Measurements from ENCODE around the gene EPB41L3.

EPB41L3 gene

DNA sequence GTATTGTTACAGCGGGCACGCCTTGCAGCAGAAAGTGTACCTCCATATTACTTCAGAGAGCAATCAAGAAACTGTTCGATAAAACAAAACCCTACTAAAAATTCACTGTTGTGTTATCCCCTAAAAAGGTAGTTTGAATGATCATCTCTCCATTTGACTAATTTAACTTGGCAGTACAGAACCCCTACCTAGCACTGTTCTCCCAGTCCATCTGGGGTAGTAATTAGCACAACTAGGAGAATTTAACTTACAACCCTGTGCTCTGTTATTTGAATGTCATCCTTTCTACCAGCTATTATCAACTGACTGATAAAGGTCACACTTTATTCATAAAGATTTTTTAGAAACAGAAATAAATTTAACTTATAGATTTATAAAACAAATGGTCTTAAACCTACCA is 121.2 kb downstream of the EPB41L3 start:
- Histone ChIP-seq H3K27ac (ENCODE audit: low read length) (no peak overlapping the region), H3K36me3 (ENCODE audit: insufficient read depth, low read depth, low read length) (no peaks in the 10 kb centered on the region), H3K4me1 (ENCODE audit: insufficient read depth, low read length) (no peaks in the 10 kb centered on the region), H3K9ac (ENCODE audit: low read depth, low read length) (no peak overlapping the region), H3K27me3 (ENCODE audit: insufficient read depth, low read length) (no peaks in the 10 kb centered on the region), H3K9me3 (ENCODE audit: insufficient read depth, low read depth, low read length) (no peaks in the 10 kb centered on the region), H3K4me3 (ENCODE audit: low read length) (no peak overlapping the region)

GRCh38 chr18:5421981-5422380 is 121.8 kb downstream of the EPB41L3 start:
- H3K27me3 ChIP-seq (ENCODE audit: insufficient read depth, low read length), result no peaks in the 10 kb centered on the region
- H3K4me3 ChIP-seq (ENCODE audit: low read length), result no peak overlapping the region

DNA sequence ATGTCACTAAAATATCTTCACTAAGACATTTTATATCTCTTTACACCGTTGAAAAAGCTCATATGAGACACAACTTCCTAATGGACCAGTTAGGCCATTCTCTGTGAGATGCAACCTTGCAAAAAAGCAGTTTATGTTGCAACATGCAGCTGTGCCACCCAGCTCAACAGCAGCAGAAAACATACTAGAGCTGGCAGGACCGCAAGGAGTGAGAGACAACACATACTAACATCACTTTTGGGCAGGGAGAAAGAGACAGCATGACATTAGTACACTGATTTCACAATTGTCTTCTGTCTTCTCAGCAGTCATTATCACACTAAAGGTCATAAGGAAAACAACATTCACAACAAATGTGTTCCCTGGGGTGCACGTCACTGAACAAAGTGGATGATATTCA is 122.9 kb downstream of the EPB41L3 start:
- no peaks in the 10 kb centered on the region for H3K36me3 ChIP-seq (ENCODE audit: insufficient read depth, low read depth, low read length)
- H3K27ac ChIP-seq (ENCODE audit: low read length), result no peak overlapping the region
- no peaks in the 10 kb centered on the region for H3K9me3 ChIP-seq (ENCODE audit: insufficient read depth, low read depth, low read length)
- no peak overlapping the region for H3K9ac ChIP-seq (ENCODE audit: low read depth, low read length)
- no peaks in the 10 kb centered on the region for H3K27me3 ChIP-seq (ENCODE audit: insufficient read depth, low read length)
- peaks cover 1% of the 10 kb centered on the region; the same call in 1 of the 2 replicates for H3K4me1 ChIP-seq (ENCODE audit: insufficient read depth, low read length)
- H3K4me3 ChIP-seq (ENCODE audit: low read length), result no peak overlapping the region

More at GRCh38 chr18:5421981-5422380, 121.8 kb downstream of the EPB41L3 start:
- Histone ChIP-seq H3K36me3 (ENCODE audit: insufficient read depth, low read depth, low read length) (no peaks in the 10 kb centered on the region), H3K9ac (ENCODE audit: low read depth, low read length) (no peak overlapping the region), H3K27ac (ENCODE audit: low read length) (no peak overlapping the region), H3K9me3 (ENCODE audit: insufficient read depth, low read depth, low read length) (no peaks in the 10 kb centered on the region), H3K4me1 (ENCODE audit: insufficient read depth, low read length) (no peaks in the 10 kb centered on the region)

DNA sequence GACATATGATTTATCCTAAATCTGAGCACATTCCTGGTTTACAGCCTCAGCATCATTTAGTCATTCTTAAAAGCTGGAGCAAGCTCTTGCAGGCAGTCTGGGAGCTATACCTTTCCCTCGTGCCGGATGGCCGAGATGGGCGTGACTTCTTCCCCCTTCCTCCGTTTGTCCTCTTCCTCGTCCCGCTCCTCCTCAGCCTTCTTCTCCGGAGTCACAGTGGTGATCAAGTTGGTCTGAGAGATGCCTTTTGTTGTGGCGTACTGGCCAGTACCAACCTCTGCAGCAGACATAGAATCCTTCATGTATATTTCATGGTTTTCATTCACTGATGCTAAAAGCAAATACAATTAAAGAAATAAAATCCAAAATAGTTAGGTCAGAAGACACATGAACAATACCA is 124.2 kb downstream of the EPB41L3 start:
- H3K9me3 ChIP-seq (ENCODE audit: insufficient read depth, low read depth, low read length), result no peaks in the 10 kb centered on the region
- H3K27ac ChIP-seq (ENCODE audit: low read length), result no peak overlapping the region
- H3K4me1 ChIP-seq (ENCODE audit: insufficient read depth, low read length), result peaks cover 5% of the 10 kb centered on the region; the same call in 1 of the 2 replicates
- H3K4me3 ChIP-seq (ENCODE audit: low read length), result no peak overlapping the region
- no peaks in the 10 kb centered on the region for H3K27me3 ChIP-seq (ENCODE audit: insufficient read depth, low read length)
- H3K9ac ChIP-seq (ENCODE audit: low read depth, low read length), result no peak overlapping the region
- H3K36me3 ChIP-seq (ENCODE audit: insufficient read depth, low read depth, low read length), result no peaks in the 10 kb centered on the region

- H3K4me3 ChIP-seq (ENCODE audit: low read length), result no peak overlapping the region
- no peaks in the 10 kb centered on the region for H3K27me3 ChIP-seq (ENCODE audit: insufficient read depth, low read length)
- H3K4me1 ChIP-seq (ENCODE audit: insufficient read depth, low read length), result peaks cover 8% of the 10 kb centered on the region; the same call in 1 of the 2 replicates
- H3K36me3 ChIP-seq (ENCODE audit: insufficient read depth, low read depth, low read length), result no peaks in the 10 kb centered on the region
- no peak overlapping the region for H3K9ac ChIP-seq (ENCODE audit: low read depth, low read length)
- H3K9me3 ChIP-seq (ENCODE audit: insufficient read depth, low read depth, low read length), result no peaks in the 10 kb centered on the region
- no peak overlapping the region for H3K27ac ChIP-seq (ENCODE audit: low read length)
Observed at GRCh38 chr18:5419030-5419429, 124.8 kb downstream of the EPB41L3 start.

GRCh38 chr18:5417342-5417741 is 126.5 kb downstream of the EPB41L3 start:
- Histone ChIP-seq H3K9ac (ENCODE audit: low read depth, low read length) (no peak overlapping the region), H3K27ac (ENCODE audit: low read length) (no peak overlapping the region), H3K4me3 (ENCODE audit: low read length) (no peak overlapping the region), H3K4me1 (ENCODE audit: insufficient read depth, low read length) (peaks cover 8% of the 10 kb centered on the region; the same call in 1 of the 2 replicates), H3K36me3 (ENCODE audit: insufficient read depth, low read depth, low read length) (no peaks in the 10 kb centered on the region), H3K9me3 (ENCODE audit: insufficient read depth, low read depth, low read length) (no peaks in the 10 kb centered on the region), H3K27me3 (ENCODE audit: insufficient read depth, low read length) (no peaks in the 10 kb centered on the region)

GRCh38 chr18:5416112-5416511 is 127.7 kb downstream of the EPB41L3 start:
- Histone ChIP-seq H3K9ac (ENCODE audit: low read depth, low read length) (no peak overlapping the region), H3K4me1 (ENCODE audit: insufficient read depth, low read length) (peaks cover 8% of the 10 kb centered on the region; the same call in 1 of the 2 replicates), H3K27ac (ENCODE audit: low read length) (no peak overlapping the region), H3K36me3 (ENCODE audit: insufficient read depth, low read depth, low read length) (no peaks in the 10 kb centered on the region), H3K9me3 (ENCODE audit: insufficient read depth, low read depth, low read length) (no peaks in the 10 kb centered on the region), H3K27me3 (ENCODE audit: insufficient read depth, low read length) (no peaks in the 10 kb centered on the region), H3K4me3 (ENCODE audit: low read length) (no peak overlapping the region)

GRCh38 chr18:5415665-5416064 is 128.1 kb downstream of the EPB41L3 start:
- Histone ChIP-seq H3K9ac (ENCODE audit: low read depth, low read length) (no peak overlapping the region), H3K27ac (ENCODE audit: low read length) (no peak overlapping the region), H3K4me1 (ENCODE audit: insufficient read depth, low read length) (peaks cover 8% of the 10 kb centered on the region; the same call in 1 of the 2 replicates), H3K36me3 (ENCODE audit: insufficient read depth, low read depth, low read length) (no peaks in the 10 kb centered on the region), H3K9me3 (ENCODE audit: insufficient read depth, low read depth, low read length) (no peaks in the 10 kb centered on the region), H3K4me3 (ENCODE audit: low read length) (no peak overlapping the region), H3K27me3 (ENCODE audit: insufficient read depth, low read length) (no peaks in the 10 kb centered on the region)

- H3K4me3 ChIP-seq (ENCODE audit: low read length), result no peak overlapping the region; the same call in 1 of the 2 replicates
- H3K4me1 ChIP-seq (ENCODE audit: insufficient read depth, low read length), result peaks cover 8% of the 10 kb centered on the region; the same call in 1 of the 2 replicates
- H3K9ac ChIP-seq (ENCODE audit: low read depth, low read length), result no peak overlapping the region
- H3K36me3 ChIP-seq (ENCODE audit: insufficient read depth, low read depth, low read length), result no peaks in the 10 kb centered on the region
- H3K27ac ChIP-seq (ENCODE audit: low read length), result no peak overlapping the region
- no peaks in the 10 kb centered on the region for H3K9me3 ChIP-seq (ENCODE audit: insufficient read depth, low read depth, low read length)
- H3K27me3 ChIP-seq (ENCODE audit: insufficient read depth, low read length), result no peaks in the 10 kb centered on the region
Observed at GRCh38 chr18:5415031-5415430, 128.8 kb downstream of the EPB41L3 start.

DNA sequence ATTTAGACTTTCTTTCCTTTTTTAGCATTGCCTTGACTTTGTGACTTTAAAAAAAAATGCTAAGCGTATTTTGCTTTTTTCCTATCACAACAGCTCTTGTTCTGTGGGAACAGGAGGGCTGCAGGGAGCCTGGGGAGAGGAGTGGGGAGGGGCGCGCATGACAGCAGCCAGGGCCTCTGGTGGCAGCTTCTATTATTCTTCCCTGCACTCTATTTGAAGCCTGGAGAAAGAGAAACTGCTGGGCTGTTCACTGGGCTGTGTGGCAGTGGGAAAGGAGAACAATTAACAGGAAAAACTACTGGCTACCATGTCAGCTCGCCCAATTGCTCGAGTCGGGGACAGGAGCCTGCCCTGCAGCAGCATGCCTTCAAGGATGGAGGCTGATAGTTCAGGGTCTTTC is 129.3 kb downstream of the EPB41L3 start:
- Histone ChIP-seq H3K4me1 (ENCODE audit: insufficient read depth, low read length) (peaks cover 8% of the 10 kb centered on the region; the same call in 1 of the 2 replicates), H3K27ac (ENCODE audit: low read length) (no peak overlapping the region), H3K9ac (ENCODE audit: low read depth, low read length) (no peak overlapping the region), H3K4me3 (ENCODE audit: low read length) (no peak overlapping the region; the same call in 1 of the 2 replicates), H3K36me3 (ENCODE audit: insufficient read depth, low read depth, low read length) (no peaks in the 10 kb centered on the region), H3K9me3 (ENCODE audit: insufficient read depth, low read depth, low read length) (no peaks in the 10 kb centered on the region), H3K27me3 (ENCODE audit: insufficient read depth, low read length) (no peaks in the 10 kb centered on the region)

GRCh38 chr18:5413447-5413846 is 130.3 kb downstream of the EPB41L3 start:
- no peak overlapping the region for H3K27ac ChIP-seq (ENCODE audit: low read length)
- H3K4me3 ChIP-seq (ENCODE audit: low read length), result no peak overlapping the region
- H3K27me3 ChIP-seq (ENCODE audit: insufficient read depth, low read length), result no peaks in the 10 kb centered on the region
- no peaks in the 10 kb centered on the region for H3K36me3 ChIP-seq (ENCODE audit: insufficient read depth, low read depth, low read length)
- H3K4me1 ChIP-seq (ENCODE audit: insufficient read depth, low read length), result peaks cover 8% of the 10 kb centered on the region; the same call in 1 of the 2 replicates
- H3K9me3 ChIP-seq (ENCODE audit: insufficient read depth, low read depth, low read length), result no peaks in the 10 kb centered on the region
- no peak overlapping the region for H3K9ac ChIP-seq (ENCODE audit: low read depth, low read length)

DNA sequence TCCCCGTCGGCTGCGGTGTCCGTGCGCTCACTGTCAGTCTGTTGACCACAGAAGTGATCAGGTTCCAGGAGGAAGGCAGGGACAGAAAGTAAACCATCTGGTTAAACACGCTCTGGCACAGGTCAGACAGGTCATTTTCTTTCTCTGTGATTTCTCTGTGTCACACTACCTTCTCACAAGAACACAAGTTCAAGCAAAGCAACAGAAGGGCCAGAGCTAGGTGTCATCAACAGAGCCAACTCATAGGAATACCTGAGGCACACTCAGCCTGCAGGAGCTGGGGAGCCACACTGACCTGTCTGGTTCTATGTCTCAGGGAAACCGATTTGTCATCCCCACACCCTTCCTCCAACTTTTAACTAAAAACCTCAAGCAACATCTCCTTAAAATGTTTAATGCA is 133.2 kb downstream of the EPB41L3 start:
- Histone ChIP-seq H3K4me1 (ENCODE audit: insufficient read depth, low read length) (peaks cover 6% of the 10 kb centered on the region; the same call in 1 of the 2 replicates), H3K36me3 (ENCODE audit: insufficient read depth, low read depth, low read length) (no peaks in the 10 kb centered on the region), H3K9me3 (ENCODE audit: insufficient read depth, low read depth, low read length) (no peaks in the 10 kb centered on the region), H3K9ac (ENCODE audit: low read depth, low read length) (no peak overlapping the region), H3K27me3 (ENCODE audit: insufficient read depth, low read length) (no peaks in the 10 kb centered on the region), H3K4me3 (ENCODE audit: low read length) (no peak overlapping the region), H3K27ac (ENCODE audit: low read length) (no peak overlapping the region)

All from iPS-20b (cell line).